HepG2 (cell line): Measurements from ENCODE around the gene NPBWR2.

Experiments
- ZNF274 ChIP-seq: sonication (generic); formaldehyde crosslinking; IDR thresholded peaks from 2 replicates; pipeline ENCODE4 v1.5.1; 2020; ENCODE audit warnings: mild to moderate bottlenecking, missing genetic modification reagents
- ZNF563 ChIP-seq: sonication (generic); formaldehyde crosslinking; IDR thresholded peaks from 2 replicates; pipeline ENCODE4 v1.8.0; 2022; ENCODE audit warnings: mild to moderate bottlenecking, moderate library complexity, missing genetic modification reagents
- ZNF564 ChIP-seq: sonication (generic); formaldehyde crosslinking; IDR thresholded peaks from 2 replicates; pipeline ENCODE4 v1.8.1; 2023; ENCODE audit warnings: mild to moderate bottlenecking, missing genetic modification reagents
- TF ChIP-seq, protein P1 (sequence below): sonication (generic); formaldehyde crosslinking; IDR thresholded peaks from 2 replicates; pipeline ENCODE4 v1.5.0; 2020; ENCODE audit warnings: mild to moderate bottlenecking, missing genetic modification reagents, moderate library complexity
- TF ChIP-seq, protein P2 (sequence below): sonication (generic); formaldehyde crosslinking; IDR thresholded peaks from 2 replicates; pipeline ENCODE4 v1.4.0; 2020; ENCODE audit warnings: missing genetic modification reagents
- TF ChIP-seq, protein P3 (sequence below): sonication (generic); formaldehyde crosslinking; IDR thresholded peaks from 2 replicates; pipeline ENCODE4 v1.4.0; 2020; ENCODE audit warnings: missing genetic modification reagents, mild to moderate bottlenecking, borderline replicate concordance
- TF ChIP-seq, protein P4 (sequence below): sonication (generic); formaldehyde crosslinking; IDR thresholded peaks from 2 replicates; pipeline ENCODE4 v1.4.0; 2020; ENCODE audit warnings: missing genetic modification reagents

DNA sequence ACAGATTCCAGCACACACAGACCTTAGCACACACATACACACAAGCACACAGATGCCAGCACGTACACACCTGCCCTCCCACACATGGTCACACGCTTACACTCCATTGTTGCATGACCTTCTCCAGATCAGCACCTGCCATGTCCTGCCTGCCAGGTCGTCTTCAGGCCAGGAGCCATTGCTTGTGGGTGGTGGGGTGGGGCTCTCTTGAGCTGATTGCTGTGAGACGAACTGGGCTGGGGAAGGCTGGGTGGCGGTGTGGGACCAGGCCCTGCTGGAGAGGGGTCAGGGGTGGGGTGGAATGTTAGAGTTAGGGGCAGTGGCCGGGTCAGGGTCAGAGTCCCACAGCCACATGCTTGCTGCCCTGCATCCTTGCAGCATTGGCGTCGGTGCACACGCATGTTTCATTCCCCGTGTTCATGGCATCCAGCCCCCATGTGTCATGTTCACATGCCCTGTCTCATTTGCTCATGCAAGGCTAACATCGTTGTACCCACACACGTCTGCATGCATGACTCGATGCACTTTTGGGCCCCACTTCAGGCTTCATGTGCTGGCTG lies 6.5 kb upstream of the NPBWR2 start:
- TF ChIP-seq ZNF564: no peak
- TF ChIP-seq, protein P1, sequence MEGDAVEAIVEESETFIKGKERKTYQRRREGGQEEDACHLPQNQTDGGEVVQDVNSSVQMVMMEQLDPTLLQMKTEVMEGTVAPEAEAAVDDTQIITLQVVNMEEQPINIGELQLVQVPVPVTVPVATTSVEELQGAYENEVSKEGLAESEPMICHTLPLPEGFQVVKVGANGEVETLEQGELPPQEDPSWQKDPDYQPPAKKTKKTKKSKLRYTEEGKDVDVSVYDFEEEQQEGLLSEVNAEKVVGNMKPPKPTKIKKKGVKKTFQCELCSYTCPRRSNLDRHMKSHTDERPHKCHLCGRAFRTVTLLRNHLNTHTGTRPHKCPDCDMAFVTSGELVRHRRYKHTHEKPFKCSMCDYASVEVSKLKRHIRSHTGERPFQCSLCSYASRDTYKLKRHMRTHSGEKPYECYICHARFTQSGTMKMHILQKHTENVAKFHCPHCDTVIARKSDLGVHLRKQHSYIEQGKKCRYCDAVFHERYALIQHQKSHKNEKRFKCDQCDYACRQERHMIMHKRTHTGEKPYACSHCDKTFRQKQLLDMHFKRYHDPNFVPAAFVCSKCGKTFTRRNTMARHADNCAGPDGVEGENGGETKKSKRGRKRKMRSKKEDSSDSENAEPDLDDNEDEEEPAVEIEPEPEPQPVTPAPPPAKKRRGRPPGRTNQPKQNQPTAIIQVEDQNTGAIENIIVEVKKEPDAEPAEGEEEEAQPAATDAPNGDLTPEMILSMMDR (CRISPR knock-in tag): no peak
- no peak for TF ChIP-seq ZNF563 (CRISPR knock-in tag)
- TF ChIP-seq, protein P2, sequence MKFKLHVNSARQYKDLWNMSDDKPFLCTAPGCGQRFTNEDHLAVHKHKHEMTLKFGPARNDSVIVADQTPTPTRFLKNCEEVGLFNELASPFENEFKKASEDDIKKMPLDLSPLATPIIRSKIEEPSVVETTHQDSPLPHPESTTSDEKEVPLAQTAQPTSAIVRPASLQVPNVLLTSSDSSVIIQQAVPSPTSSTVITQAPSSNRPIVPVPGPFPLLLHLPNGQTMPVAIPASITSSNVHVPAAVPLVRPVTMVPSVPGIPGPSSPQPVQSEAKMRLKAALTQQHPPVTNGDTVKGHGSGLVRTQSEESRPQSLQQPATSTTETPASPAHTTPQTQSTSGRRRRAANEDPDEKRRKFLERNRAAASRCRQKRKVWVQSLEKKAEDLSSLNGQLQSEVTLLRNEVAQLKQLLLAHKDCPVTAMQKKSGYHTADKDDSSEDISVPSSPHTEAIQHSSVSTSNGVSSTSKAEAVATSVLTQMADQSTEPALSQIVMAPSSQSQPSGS (CRISPR knock-in tag): no peak
- TF ChIP-seq ZNF274 (CRISPR knock-in tag): no peak
- TF ChIP-seq, protein P3, sequence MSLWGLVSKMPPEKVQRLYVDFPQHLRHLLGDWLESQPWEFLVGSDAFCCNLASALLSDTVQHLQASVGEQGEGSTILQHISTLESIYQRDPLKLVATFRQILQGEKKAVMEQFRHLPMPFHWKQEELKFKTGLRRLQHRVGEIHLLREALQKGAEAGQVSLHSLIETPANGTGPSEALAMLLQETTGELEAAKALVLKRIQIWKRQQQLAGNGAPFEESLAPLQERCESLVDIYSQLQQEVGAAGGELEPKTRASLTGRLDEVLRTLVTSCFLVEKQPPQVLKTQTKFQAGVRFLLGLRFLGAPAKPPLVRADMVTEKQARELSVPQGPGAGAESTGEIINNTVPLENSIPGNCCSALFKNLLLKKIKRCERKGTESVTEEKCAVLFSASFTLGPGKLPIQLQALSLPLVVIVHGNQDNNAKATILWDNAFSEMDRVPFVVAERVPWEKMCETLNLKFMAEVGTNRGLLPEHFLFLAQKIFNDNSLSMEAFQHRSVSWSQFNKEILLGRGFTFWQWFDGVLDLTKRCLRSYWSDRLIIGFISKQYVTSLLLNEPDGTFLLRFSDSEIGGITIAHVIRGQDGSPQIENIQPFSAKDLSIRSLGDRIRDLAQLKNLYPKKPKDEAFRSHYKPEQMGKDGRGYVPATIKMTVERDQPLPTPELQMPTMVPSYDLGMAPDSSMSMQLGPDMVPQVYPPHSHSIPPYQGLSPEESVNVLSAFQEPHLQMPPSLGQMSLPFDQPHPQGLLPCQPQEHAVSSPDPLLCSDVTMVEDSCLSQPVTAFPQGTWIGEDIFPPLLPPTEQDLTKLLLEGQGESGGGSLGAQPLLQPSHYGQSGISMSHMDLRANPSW (CRISPR knock-in tag): no peak
- TF ChIP-seq, protein P4, sequence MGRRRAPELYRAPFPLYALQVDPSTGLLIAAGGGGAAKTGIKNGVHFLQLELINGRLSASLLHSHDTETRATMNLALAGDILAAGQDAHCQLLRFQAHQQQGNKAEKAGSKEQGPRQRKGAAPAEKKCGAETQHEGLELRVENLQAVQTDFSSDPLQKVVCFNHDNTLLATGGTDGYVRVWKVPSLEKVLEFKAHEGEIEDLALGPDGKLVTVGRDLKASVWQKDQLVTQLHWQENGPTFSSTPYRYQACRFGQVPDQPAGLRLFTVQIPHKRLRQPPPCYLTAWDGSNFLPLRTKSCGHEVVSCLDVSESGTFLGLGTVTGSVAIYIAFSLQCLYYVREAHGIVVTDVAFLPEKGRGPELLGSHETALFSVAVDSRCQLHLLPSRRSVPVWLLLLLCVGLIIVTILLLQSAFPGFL (CRISPR knock-in tag): no peak
